ENCODE measurements around the gene ZNF587B.
"Not testable (repeated sequence)": the region's sequence is repeated elsewhere in the genome, so short reads cannot be mapped to it uniquely, and the experiment has no call there.

ZNF587B gene

GRCh38 chr19:57870225-57870624 lies 40.1 kb downstream of the ZNF587B start:
- no peak for DNase-seq (ENCODE audit: low spot score)

DNA sequence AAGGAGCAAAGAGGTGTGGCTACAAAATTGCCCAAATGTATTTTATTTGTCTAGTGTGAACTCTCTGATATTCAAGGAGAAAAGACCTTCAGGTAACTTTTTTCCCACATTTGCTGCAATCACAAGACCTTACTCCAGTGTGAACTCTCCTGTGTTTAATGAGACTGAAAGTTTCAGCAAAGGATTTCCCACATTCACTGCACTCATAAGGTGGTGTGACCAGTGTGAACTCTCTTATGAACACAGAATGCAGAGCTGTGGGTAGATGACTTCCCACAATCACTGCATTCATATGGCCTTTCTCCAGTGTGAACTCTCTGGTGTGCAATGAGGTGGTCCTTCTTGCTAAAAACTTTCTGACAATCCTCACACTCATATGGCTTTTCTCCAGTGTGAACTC lies 42.4 kb downstream of the ZNF587B start:
- no peak for DNase-seq (ENCODE audit: low spot score)

- DNase-seq (ENCODE audit: low spot score) = not testable (repeated sequence)
Observed at GRCh38 chr19:57873883-57874799, 44.0 kb downstream of the ZNF587B start.

GRCh38 chr19:57886046-57886445 lies 55.9 kb downstream of the ZNF587B start:
- DNase-seq (ENCODE audit: low spot score) = no peak

DNA sequence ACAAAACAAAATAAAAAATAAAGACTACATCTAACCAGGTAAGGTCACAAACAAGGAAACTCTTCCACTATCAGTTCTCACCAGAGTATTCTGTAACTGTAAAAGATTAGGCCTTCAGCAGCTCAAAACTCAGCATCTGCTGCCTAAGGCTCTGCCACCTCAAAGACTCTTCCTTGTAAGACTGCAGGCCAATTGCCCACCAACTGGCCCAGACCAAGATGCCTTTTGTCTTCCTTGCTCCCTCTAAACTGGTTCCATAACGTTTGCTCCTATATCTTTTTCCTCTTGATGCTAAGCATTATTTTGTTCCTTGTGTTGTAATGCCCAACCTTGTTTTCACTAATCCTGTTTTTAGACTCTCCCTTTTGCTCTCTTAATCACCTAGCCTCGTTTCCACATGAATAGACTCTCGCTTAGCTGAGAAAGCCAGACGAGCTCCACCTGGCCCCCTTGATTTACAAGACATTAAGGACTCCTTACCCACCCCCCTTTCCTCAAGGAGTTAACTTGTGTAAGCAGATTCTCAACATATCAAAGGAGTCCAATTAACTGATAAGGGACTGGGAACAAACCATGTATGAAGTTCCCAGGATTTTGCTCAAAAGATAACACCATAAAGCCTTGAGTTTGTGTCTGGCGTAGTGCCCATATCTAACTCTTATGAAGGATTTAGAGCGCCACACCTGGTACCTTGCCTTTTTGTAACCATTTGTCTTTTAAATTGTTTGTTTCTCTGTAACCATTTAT lies 57.3 kb downstream of the ZNF587B start:
- DNase-seq (ENCODE audit: low spot score) = no peak

GRCh38 chr19:57888107-57888559 lies 58.0 kb downstream of the ZNF587B start:
- DNase-seq (ENCODE audit: low spot score) = no peak

DNA sequence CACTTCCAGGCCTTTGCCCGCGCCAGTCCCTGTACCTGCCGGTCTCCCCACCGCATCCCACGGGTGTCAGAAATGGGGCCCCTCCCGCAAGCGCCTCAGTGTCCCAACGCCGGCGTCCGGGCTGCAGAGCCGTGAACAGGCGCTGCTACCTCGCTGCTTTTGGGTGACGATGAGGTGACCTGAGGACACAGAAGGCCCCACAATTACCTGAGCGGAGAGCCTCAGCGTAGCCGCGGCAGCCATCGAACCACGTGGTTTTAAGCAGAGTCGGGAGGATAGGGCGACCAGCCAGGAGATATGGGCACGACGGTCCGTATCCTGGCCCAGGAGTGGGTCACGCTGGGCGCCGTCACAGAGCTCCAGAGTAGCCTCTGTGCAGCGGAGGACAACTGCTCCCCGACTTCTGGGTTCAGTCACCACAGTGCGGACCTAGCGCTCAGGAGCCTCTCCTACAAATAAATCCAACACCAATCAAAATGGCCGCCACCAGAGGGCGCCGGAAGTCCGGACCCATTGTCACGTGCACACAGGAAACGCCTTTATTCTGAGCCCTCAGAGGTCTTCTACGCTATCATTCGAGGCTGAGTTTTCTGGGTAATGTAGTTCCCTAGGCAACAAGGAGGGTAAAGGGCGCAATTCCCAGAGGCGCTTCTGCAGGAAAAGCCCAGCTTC lies 58.6 kb downstream of the ZNF587B start, which contains the start of gene ZNF814:
TSS of gene ZNF814 (minus strand) at position 478 of the 672 bp plus-strand sequence. CDS start at position 243, 235 bp downstream.
- DNase-seq (ENCODE audit: low spot score) = peak; percentile 88

DNA sequence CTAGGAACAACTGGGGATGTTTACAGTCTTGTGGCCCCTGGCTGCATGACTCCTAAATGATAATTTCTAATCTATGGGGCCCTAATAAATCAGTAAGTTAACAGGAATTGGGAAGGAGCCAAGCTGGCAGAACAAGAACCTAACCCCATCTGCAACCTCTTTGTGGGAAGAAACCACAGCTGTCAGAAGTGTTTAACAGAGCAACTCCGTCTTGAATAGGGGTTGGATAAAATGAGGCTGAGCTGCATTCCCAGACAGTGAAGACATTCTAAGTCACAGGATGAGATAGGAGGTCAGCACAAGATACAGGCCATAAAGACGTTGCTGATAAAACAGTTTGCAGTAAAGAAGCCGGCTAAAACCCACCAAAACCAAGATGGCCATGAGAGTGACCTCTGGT lies 60.6 kb downstream of the ZNF587B start:
- DNase-seq (ENCODE audit: low spot score) = not testable (repeated sequence)

Data from Ammon's horn (tissue), 1 donor.